HG03442 (cell line): ENCODE measurements around the gene EXOSC1.
A peak's percentile ranks its signal among the peaks of the same experiment; 100 is the strongest.
"Not testable (repeated sequence)": the region's sequence is repeated elsewhere in the genome, so short reads cannot be mapped to it uniquely, and the experiment has no call there.

Experiments
- ATAC-seq: cut with Tn5 transposase; IDR thresholded peaks from one replicate; pipeline ENCODE4 v1.9.1; 2021; ENCODE audit warnings: mild to moderate bottlenecking, moderate library complexity; ENCODE audit not compliant: unreplicated experiment

EXOSC1 gene, protein sequence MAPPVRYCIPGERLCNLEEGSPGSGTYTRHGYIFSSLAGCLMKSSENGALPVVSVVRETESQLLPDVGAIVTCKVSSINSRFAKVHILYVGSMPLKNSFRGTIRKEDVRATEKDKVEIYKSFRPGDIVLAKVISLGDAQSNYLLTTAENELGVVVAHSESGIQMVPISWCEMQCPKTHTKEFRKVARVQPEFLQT

DNA sequence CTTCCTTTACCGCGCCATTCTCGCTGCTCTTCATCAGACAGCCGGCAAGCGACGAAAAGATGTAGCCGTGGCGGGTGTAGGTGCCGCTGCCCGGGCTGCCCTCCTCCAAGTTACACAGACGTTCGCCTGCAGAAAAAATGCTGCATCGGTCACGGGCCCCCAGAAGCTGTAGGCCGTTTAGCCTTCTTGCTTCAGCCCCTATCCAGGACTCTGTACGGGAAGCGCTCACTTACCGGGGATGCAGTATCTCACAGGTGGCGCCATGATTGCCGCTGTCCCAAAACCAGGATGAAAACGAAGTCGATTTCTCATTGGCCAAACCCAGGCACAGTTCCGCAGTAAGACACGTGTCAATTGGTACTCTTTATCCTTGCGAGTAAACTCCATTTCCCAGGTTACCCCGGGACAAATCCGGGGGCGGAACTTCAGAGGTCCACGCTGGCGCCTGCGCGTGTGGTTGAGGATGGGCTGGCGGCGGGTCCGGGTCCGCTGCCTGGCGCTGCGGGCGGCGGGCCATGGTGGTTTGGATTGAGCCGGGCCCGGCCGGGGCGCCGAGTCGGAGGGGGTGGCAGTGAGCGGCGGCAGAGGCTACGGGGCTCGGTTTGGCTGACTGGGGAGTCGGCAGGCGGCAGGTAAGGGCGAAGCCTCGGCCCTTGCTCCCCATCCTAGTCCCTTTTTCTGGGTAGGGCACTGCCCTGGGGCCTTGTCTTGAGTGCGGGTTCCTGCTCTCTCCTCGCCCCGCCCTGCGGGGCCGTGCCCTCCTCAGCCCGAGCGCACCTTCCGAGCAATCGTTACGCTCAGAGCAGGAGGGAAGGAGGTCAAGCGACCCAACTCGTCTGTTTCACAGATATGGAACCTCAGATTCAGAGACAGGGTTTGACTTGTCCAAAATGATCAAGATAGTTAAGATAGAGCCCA is at the start of gene EXOSC1, which contains the start of gene ZDHHC16:
TSS of gene EXOSC1 (minus strand) at position 285 of the 918 bp plus-strand sequence. CDS start at position 264, 21 bp downstream.
TSS of gene ZDHHC16 (plus strand) at position 454 of the 918 bp plus-strand sequence. CDS start 5,501 bp downstream, outside the sequence.
- ATAC-seq: peak; percentile 94

DNA sequence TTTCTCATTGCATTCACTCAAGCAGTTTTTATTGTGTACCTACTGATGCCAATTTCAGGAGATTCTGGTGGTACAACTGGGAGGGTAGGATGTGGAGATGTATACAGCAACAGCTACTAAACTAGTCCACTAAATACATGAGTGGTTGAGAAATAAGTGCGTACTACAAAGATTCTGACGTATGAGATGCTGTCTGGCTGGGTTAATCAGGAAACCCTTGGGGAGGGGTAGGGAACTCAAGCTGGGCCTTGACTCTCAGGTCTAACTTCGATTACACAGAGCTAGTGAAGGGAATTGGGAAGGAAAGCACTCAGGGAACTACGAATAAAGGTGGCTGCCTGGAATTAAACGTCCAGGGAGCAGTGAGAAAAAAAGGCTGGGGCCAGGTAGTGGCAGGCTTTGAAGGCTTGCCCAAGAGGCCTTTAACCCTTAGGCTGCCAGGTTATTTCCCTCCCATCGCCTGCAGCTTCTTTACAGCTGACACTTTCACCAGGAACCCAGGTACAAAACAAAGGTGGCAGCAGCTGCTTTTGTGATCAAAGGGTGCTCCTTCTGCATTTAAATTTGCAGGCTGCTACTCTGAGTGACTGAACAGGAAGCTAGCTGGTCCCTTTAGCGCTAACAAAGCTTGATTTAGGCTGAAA is 49.2 kb upstream of the EXOSC1 start:
- no peak for ATAC-seq

DNA sequence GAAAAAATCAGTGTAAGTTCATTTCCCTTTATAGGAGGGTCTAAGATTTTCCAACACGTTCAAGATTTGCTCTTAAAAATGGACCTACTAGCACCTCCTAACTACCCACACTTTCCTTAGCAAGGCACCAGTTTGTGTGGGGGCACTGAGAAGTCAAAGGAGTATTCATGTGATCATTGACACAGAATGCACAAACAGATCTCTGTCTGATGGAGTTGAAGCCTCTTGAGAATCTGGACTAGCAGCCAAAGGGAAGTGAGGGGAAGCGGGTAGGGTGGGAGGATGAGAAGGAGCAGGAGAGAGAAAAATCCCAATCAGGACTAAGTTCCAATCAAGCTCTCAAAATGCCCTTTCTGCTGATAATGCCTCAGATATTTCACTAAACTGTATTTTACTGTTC is 48.3 kb upstream of the EXOSC1 start:
- no peak for ATAC-seq

DNA sequence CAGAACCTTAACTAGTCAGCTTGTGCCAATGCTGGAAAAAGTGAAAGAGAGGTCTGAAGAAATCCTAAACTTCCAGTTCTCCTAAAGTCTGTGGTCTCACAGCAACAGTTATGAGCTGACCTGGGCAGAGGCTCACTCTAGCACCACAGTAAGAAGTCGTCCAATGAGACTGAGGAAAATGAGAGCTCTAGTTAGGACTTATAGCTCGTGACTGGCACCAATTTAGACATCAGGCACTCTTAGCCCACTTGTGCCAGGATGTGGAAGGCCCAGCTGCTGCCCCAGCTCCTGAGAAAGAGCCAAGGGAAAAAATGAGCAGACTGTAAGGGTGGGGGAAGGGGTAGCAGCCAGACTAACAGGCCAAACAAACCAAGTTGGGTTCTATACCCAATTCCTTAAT is 44.8 kb upstream of the EXOSC1 start:
- ATAC-seq: no peak

DNA sequence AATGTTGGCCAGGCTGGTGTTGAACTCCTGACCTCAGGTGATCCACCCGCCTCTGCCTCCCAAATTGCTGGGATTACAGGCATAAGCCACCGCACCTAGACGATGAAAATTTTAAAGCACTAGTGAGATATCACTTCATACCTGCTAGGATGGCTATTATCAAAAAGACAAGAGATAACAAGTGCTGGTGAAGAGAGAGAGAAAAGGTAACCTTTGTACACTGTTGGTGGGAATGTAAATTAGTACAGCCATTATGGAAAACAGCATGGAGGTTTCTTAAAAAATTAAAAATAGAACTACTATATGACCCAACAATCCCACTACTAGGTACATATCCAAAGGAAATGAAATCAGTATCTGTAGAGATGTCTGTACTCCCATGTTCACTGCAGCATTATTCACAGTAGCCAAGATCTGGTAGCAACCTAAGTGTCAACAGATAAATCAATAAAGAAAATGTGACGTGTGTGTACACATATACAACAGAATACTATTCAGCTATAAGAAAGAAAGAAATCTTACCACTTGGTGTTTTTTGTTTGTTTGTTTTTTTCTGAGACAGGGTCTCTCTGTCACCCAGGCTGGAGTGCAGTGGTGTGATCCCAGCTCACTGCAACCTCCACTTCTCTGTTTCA is 40.0 kb upstream of the EXOSC1 start:
- no peak for ATAC-seq

DNA sequence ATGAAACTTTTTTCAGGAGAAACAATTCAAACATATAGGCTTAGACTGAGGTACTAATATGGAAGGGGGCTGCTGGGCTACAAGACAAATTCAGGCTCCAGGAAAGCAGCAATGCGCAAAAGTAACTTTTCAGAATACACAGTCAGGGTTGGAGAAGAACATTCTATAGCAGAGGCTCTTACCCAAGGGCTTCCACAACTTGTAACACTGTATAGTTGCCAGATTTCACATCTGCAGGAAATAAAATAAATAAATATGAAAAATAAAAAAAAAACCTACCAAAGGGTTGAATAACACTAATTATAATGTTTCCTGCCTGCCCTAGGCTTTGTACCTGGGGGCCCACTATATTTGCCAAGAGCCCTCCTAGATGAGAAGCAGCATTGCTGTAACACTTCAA is 38.1 kb upstream of the EXOSC1 start:
- ATAC-seq: no peak

DNA sequence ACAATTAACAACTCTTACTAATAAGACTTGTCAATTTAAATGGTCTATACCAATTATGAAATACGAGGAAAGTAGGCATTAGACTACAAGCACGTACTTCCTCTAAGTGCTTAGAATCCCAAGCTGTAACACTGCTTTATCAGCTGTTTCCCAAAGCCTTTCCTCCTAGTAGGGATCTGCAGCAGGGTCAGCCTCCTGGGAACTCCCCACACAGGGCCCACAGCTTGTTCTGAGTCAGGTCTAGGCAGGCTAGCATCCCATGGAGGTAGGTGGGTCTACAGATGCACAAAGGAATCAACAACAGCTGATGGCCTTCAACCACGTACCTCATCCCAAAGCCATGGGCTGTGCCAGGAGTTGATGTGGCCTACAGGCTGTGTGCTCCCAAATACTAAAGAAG is 37.7 kb upstream of the EXOSC1 start:
- ATAC-seq: no peak

DNA sequence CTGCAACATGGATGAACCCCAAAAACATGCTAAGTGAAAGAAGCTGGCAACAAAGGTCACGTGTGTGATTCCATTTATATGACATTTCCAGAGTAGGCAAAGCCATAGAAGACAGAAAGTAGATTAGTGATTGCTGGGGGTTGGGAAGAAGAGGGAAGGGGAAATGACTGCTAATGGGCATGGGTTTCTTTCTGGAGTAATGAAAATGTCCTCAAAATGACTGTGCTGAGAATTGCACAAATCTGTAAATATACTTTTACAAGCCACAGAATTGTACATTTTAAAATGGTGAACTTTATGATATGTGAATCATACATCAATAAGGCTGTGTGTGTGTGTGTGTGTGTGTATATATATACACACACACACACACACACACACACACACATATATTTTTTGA is 36.6 kb upstream of the EXOSC1 start:
- ATAC-seq: no peak

DNA sequence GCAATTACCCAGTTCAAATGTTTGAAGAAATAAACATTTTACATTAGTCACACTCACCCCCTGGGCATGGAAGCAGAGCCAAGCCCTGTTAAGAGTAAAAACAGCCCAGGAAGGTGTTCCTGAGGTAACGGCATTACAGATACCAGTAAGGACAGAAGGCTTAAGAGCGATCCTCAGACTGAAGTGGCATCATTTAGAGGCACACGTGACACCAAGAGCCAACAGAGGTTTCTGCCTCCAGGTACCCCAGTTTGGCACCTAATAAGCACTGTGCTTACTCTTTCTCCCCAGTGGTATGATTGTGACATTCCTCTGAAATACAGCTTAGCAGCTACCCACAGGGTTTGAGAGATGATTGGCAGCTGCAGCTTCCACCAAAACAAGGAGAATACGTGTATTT is 35.3 kb upstream of the EXOSC1 start:
- ATAC-seq: no peak

DNA sequence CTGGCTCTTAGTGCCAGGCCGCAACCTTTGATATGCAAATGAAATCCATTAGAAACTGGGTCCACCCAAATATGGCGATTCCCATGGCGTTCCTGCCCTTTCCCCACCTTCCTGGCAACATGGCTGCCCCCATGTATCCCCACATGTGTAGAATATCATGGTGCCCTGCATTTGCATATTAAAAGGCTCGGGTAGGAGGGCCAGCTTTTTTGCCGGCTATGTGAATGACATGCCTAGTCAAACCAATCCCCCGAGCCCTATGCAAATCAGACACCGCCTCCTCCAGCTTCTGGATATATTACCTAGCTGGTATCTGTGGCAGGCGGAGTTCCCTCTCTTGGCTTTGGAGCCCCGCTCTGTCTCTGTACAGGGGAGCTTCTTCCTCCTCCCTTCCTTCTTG is 34.1 kb upstream of the EXOSC1 start:
- ATAC-seq: no peak

DNA sequence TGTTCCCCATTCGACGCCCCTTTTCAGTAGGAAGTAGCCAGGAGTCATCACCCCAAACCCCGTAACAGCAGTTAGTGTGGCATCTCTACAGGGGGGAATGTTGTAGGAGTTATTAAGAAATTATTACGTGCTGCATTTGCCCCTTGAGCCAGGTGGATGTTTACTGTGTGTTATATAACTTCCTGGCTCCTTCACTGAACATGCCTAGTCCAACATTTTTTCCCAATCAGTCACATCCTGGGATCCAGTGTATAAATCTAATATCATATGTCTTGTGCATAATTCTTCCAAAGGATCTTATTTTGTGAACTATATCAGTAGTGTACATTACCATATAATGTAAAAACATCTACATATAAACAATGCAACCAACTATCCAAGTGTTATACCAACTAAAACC is 33.6 kb upstream of the EXOSC1 start:
- ATAC-seq: not testable (repeated sequence)

DNA sequence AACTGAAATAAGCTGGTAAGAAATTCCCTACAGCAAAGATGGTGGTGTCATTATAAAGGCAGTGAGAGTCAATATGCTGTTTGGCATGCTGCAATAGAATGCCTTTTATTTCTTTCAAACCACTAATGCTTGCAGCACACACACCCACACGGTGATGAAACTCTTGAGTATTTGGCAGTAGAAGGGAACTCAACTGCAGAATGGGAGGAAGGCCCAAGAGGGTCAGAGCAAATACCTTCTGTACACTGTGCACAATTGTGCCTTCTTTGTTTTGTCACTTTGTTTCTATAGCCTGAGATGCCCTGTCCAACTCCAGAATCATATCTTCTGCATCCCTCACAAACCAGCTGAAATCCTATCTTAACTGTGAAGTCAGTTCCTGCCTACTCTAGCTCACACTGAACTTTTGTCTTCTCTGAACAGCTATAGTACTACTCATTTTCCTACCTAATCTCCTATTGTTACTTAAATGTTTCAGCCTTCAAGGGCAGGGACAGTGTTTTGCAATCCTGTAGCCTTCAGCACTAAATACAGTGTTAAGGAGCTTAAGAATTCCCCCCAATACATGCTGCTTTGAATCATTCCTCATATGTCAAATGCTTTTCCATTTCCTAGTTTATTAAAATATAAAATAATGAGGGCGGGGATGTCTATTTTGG is 30.3 kb upstream of the EXOSC1 start:
- ATAC-seq: no peak

DNA sequence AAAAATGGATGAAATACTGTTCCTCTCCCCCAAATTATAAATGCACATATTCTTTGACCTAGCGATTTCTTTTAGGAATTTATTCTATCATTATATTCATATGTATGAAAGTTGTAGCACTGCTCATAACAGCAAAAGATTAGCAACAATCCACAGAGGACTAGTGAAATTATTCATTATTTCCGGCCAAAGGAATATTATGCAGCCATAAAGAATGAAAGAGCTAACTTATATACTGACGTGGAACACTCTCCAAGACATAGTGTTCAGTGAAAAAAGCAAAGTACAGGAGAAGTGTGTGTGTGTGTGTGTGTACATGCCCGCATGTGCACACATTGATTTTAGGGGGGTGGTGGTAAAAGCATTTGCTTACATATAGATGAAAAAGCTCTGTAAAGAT is 29.1 kb upstream of the EXOSC1 start:
- no peak for ATAC-seq

DNA sequence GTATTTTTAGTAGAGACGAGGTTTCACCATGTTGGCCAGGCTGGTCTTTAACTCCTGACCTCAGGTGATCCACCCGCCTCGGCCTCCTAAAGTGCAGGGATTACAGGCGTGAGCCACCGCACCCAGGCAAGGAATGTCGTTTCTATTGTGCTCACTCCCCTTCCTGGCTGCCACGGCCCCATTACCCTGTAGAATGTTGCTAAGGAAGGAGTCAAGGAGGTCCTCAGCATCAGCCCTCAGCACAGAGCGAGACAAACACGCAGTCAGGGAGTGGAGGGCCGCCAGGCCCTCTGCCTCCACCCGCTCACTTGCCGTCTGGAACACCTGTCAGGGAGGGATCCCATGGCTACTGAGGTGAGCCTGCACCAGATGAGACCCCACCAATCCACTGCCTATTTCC is 23.0 kb upstream of the EXOSC1 start:
- not testable (repeated sequence) for ATAC-seq

DNA sequence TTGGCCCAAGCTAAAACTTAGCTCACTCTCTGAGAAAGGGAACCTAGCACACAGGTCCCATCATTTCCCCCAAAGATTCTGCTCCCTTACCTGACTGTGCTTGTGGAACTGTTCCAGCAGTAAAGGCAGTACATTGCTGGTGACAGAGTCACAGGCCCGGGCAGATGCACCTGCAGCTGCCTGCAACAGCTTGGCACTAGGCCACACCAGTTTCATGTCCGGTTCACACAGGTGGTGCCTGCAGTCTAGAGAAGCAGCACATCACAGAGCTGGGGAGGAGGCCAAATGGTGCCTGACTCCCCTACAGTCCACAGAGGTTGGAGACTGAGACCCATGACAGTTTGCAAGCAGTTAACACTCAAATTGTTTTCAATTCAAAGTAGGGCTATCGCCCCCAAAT is 22.4 kb upstream of the EXOSC1 start:
- no peak for ATAC-seq

DNA sequence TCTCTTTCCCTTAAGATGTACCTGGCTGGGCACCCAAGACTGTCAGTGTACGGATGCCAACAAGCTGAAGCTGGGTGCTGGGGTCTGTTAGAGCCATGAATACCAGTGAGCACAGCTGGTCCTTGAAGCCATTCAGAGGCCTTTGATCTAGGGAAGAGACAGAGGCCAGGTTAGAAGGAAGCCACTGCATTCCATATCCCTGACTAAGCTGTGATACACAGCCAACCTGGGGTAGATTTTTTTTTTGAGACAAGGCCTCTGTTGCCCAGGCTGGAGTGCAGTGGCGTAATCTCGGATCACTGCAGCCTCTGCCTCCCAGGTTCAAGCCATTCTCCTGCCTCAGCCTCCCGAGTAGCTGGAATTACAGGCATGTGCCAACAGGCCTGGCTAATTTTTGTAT is 20.9 kb upstream of the EXOSC1 start:
- ATAC-seq: no peak

DNA sequence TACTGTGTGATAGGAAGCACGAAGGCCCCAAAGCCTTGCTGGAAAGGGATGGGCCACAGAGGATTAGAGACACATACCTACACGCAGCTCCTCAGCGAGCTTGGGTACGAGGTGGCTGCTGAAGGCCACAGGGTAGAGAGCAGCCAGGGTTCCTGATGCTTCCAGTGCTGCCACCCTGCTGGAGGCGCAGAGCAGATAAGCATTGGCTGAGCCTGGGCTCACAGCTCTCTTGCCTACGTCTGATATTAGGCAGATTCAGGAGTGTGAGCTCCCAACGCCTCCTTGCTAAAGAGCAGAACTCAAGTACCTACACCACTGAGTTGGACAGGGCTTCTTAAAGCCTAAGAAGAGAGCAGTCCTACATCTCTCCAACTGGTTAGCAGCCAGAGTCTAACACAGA is 20.2 kb upstream of the EXOSC1 start:
- ATAC-seq: no peak

DNA sequence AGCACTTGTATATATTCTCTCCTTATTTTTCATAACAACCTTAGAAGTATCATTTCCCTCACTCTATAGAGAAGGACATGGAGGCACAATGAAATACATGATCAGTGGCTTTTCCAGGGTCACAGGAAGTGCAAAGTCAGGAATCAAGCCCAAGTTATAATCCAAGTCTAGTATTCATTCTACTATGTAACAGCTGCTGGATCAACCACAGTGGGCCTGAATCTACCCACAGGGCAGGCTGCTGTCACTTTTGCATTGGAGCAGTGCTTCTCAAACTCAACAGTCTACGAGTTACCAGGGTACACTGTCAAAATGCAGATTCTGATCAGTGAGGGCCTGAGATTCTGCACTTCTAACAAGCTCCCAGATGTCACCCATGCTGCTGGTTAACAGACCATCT is 18.4 kb upstream of the EXOSC1 start:
- no peak for ATAC-seq

DNA sequence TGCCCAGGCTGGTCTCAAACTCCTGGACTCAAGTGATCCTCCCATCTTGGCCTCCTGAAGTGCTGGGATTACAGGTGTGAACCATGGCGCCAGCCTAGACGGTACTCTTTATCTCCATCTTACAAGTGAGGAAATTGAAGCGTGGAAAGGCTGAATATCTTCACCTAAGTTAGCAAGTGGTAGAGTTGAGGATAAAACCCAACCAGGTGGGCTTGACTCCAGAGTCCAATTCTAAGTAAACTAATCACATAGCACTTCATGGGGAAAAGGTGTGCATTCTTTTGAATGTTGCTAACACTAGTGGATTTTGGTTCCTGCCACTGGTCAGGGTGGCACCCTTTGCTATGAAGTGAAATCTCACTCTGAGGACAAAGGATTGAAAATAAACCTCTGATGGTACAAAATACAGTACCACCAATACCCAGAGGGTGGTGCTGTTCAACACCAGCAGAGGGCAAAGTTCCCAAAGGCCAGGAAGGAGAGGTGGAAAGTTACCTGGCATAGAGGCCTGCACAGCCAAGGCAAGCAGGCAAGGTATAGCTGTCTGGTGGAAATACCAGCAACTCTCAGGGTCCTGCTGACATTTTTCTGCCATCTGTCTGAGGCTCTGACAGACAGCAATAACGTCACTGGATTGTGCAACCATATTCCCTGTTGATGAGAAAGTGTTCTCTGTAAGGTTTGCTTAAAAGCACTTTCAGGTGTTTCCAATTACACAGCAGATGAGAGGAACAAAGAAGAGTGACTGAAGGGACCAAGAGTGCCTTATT is 17.7 kb upstream of the EXOSC1 start:
- no peak for ATAC-seq

DNA sequence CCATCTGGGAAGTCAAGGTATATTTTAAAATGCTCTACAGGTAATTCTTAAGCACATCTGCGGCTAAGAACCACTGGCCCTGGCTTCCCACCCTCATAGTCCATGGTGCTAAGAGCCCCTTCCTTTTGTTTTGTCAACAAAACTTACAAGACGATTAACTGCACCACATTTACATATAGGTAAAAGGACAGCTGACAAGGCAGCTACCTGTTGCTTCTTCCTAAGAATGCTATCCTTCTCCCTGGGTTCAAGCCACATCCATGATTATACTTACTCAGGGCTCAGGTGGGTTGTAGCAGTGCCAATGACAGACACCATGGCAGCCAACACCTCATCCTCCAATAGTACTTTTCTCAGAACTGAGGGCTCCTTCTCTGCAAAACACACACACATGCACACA is 16.5 kb upstream of the EXOSC1 start:
- no peak for ATAC-seq
